ENCODE data around the gene KLF14. TPM values are rescaled to one million over a fixed set of nuclear protein-coding genes. Genes with fewer than 3 reads are reported as not detected.

Gene KLF14
- total RNA-seq, 1 experiment from 2014 or later, result not detected

- TF ChIP-seq ATF1 (CRISPR knock-in tag; IDR thresholded peaks at IDR 0.05) (no peak), NFATC4 (CRISPR knock-in tag; IDR thresholded peaks at IDR 0.05) (no peak)
These were observed 752 bp downstream of the KLF14 start (continued) for GRCh38 chr7:130732980-130733930.

- Mint-ChIP-seq H3K27me3 (ENCODE audit: low read depth) (peaks cover 11% of the 10 kb centered on the region), H3K27ac (no peak overlapping the region), H3K4me1 (peaks cover 10% of the 10 kb centered on the region), H3K4me3 (no peak overlapping the region), H3K36me3 (no peaks in the 10 kb centered on the region), H3K9me3 (no peaks in the 10 kb centered on the region)
- CTCF ChIA-PET, result interaction anchor here (0.5 to 2.0 kb wide), 5 partner anchors 9 to 651 kb away, joined by 3 to 7 read pairs (median 5); no protein-coding TSS in a partner anchor
- no peak for TF ChIP-seq GTF2I (CRISPR knock-in tag; conservative IDR thresholded peaks at IDR 0.05)
- no peak for TF ChIP-seq FOXP4 (CRISPR knock-in tag; IDR thresholded peaks at IDR 0.05)
- TF ChIP-seq NR3C1 (CRISPR knock-in tag; conservative IDR thresholded peaks at IDR 0.05; ENCODE audit: low read depth), result no peak
- no peak for TF ChIP-seq ZNF263 (CRISPR knock-in tag; IDR thresholded peaks at IDR 0.05; ENCODE audit: low read depth)
- no peak for TF ChIP-seq OVOL2 (CRISPR knock-in tag; IDR thresholded peaks at IDR 0.05; ENCODE audit: borderline replicate concordance)
- no peak for TF ChIP-seq E2F4 (CRISPR knock-in tag; IDR thresholded peaks at IDR 0.05; ENCODE audit: borderline replicate concordance, low read depth)
- no peak for TF ChIP-seq ZNF532 (CRISPR knock-in tag; IDR thresholded peaks at IDR 0.05; ENCODE audit: borderline replicate concordance)
- no peak for TF ChIP-seq JAZF1 (CRISPR knock-in tag; IDR thresholded peaks at IDR 0.05)
- TF ChIP-seq NFE2L1 (CRISPR knock-in tag; IDR thresholded peaks at IDR 0.05), result no peak
- no peak for DNase-seq (ENCODE audit: low spot score)
- peak; percentile 41; the same call in 1 of the 2 replicates for ATAC-seq
- POLR2A ChIA-PET, result no interaction called here
These were observed 10.2 kb downstream of the KLF14 start for GRCh38 chr7:130723784-130724183.

- DNase-seq (ENCODE audit: low spot score) (peak; percentile 70), ATAC-seq (peak; percentile 97)
- Mint-ChIP-seq H3K4me1 (peaks cover 10% of the 10 kb centered on the region), H3K36me3 (no peaks in the 10 kb centered on the region), H3K9me3 (no peaks in the 10 kb centered on the region), H3K27me3 (ENCODE audit: low read depth) (peaks cover 3% of the 10 kb centered on the region; the same call in 1 of the 2 replicates), H3K4me3 (no peak overlapping the region), H3K27ac (no peak overlapping the region)
- ChIA-PET POLR2A (no interaction called here), CTCF (interaction anchor here (0.5 to 1.4 kb wide), 6 partner anchors 37 to 650 kb away, joined by 3 to 7 read pairs (median 3); no protein-coding TSS in a partner anchor)
- TF ChIP-seq CTCF (IDR thresholded peaks at IDR 0.05), result peak; percentile 20; the same call in 1 of the 2 replicates
- TF ChIP-seq CREB1 (CRISPR knock-in tag; IDR thresholded peaks at IDR 0.05), result no peak
These were observed 12.3 kb downstream of the KLF14 start for GRCh38 chr7:130721486-130722277.
